Stimulated activated CD8-positive, alpha-beta memory T cell treated with anti-CD3 and anti-CD28 coated beads, Interleukin-4, amount 100 ng/mL, for 4 hours (primary cell): ENCODE data around the gene MAVS.
A peak's percentile ranks its signal among the peaks of the same experiment; 100 is the strongest.
"Not testable (repeated sequence)": the region's sequence is repeated elsewhere in the genome, so short reads cannot be mapped to it uniquely, and the experiment has no call there.

ENCODE experiments used
- DNase-seq, 2 donors: peaks; one replicate each; pipeline ENCODE4 v3.0.0-alpha.2; 2020; ENCODE audit warnings: low read depth in 2 of 2, low spot score in 1 of 2

Gene MAVS

DNA sequence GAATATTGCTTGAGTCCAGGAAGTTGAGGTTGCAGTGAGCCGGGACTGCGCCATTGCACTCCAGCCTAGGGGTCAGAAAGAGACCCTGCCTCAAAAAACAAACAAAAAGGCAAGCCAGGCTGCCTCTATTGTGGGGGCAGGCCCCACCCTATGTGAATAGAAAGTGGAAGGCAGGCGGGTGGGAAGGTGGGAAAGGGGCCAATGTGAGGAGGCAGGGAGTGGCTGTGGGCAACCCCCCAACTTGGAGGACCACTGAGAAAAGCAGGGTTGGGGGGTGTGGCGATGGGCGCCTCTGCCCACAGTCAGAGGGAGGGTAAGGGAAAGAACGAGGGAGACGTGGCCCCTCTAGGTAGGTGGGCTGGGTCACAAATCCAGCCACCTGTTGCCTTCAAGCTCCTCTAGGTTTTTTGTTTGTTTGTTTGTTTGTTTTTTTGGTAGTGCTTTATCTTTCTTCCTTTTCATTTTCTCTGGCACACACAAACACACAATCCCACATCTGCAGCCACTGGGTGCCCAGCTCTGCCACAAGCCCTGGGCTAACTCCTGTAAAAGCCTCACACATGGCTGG lies 31.6 kb upstream of the MAVS start:
- no peak for DNase-seq

DNA sequence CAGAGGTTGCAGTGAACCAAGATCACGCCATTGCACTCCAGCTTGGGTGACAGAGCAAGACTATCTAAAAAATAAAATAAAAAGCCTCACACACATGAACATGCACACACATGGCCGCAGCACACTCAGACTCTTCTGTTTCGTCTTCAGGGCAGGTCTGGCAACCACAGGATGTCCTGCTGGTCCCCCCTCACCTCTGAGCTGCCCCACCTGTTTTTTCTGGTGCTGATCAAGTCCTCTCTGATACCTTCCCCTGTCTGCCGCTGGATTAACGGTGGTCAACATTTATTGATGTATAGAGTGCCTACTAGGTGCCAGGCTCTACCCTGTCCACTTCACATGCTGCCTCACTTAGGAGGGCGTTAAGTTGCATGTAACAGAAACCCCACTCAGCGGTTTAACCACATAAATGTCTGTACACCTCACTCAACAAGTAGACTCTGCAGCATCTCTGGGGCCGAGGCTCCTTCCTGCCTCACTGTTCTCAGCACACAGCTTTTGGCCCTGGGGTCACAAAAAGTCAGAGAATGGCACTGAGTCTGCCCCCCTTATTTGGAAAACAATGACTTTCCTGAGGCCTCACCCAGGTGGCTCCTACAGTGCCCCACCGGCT lies 30.8 kb upstream of the MAVS start:
- DNase-seq: no peak

DNA sequence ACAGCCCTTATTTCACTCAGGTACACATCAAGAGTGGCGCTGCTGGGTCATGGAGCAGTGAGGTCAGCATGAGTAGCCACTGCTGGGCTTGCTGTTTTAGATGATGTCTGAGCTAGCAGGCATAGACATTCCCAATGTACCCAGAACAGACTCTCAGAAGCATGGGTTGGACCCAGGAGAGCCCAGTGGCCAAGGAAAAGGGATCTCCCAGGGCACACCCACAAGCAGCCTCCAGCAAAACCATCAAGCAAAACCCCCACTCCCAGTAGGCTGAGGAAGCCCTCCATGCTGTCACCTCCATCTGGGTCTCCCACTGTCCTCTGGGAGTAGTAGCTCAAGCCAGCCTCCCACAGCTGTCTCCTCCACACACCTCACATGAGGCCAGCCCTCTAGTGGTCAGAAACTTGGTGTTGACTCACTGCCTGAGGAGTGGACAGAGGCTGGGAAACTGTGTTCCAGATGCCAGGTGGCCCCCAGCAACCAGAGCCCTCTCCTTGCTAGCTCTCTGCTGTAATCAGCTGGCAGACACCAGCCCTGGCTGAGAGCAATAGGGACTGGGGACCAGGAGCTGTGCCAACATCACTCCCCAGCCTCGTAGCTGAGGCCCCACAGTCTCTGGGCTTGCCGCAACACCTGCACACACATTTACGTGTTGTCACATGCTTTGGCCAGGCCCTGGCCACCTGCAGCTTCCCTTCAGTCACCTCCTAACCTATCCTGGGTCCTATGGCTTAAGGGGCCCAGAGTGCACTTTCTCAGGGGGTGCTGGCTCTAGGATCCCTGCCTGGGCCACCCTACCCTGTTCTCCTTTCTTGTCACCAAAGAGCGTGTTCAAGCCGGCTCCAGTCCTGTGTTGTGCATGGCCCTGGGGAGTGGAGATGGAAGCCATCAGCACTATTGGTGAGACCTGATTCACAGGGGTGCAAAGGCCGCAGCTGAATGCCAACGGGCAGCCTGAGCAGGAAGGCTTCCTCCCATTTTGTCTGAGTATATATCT lies 28.2 kb upstream of the MAVS start:
- no peak for DNase-seq

DNA sequence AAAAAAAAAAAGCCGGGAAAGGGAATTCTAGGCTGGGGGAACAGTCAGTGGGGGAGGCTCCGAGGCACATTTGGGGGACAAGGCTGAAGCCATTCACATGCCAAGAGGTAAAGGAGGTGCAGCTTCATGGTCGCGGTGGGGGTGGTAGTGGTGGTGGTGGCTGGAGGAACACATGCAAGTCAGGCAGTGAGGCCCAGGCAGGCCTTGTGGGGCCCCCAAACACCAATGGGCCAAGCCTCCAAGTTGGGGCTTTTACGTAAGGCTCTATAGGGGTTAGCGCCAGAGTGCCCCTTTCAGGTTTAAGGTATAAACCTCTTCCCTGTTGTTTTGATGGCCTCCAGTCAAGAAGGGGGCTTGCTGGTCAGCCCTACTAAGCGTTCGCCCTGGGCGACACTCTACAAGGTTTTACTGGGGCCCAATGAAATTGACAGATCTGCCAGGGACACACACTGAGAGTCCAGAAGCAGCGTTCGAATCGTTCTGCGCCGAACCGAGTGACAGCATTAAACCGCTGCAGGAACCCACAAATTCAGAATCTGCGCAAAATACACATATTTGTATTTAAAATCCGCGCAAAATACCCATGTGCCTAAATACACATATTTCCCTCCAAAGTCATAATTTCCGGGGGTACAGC lies 27.1 kb upstream of the MAVS start:
- no peak for DNase-seq

DNA sequence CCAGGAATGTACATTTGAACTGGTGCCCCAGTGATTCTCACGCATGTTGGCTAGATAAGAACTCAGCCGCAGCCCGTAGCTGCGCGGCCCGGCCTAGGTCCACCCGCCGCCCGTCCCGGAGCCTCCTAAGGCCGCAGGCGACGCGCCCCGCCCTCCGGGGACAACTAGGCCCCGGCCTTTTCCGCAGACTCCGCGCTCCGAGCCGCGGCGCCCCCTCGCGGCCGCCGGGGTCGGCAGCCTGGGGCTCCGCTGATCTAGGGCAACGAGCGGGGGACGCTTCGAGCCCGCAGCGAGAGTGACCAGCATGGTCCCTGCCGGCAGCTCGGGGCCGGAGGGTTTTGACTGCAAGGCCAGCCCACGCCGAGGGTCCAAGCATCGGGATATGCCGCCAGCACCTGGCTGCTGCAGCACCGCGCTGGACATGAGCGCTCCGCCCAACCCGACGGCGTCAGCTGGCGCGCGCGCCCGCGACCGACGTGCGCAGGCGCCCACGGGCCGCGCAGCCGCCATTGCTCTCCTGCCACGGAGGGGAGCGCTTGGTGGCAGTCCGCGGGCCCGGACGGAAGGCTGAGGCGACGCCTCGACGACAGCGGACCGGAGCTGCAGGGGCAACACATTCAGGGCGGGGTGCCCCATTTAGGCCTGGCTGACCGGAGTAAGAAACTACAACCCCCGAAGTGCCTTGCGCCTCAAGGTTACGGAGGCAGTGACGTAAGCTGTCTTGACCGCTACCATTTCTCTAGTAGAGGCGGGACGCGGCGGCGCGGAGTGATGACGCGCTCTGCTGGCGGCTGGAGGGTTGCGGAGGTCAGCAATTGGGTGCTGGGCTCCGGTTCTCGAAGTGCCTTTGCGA lies 26.4 kb upstream of the MAVS start, which contains the start of gene AP5S1:
Gene AP5S1 (plus strand): TSS at position 500 of the 853 bp plus-strand sequence. CDS start 1,571 bp downstream, outside the sequence.
- peak; percentile 78 to 89 for DNase-seq

DNA sequence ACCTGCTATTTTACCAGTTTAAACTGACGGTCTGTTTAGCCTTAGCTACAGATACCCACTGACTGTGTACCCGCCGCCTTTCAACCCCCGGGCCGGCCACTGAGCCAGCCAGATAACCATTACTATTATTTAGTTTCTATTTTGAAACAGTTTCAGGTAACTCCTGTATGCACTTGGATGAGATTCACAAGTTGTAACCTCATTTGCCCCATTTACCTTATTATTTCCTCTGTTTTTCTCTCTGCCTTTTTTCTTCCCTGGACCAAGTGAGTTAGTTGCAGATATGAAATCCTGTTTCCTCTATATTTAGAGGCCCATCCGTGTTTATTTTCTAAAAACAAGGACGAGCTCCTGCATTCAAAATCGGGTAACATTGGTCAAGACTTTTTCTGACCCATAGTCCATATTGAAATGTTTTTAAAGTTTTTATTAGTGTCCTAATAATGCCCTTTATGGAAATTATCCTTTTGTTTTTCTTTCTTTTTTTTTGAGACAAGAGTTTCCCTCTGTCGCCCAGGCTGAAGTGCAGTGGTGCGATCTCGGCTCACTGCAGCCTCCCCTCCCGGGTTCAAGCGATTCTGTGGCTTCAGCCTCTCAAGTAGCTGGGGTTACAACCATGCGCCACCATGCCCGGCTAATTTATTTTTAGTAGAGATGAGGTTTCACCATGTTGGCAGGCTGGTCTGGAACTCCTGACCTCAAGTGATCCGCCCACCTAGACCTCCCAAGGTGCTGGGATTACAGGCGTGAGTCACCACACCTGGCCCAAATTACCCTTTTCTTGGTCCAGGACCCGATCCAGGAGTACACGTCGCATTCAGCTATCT lies 25.5 kb upstream of the MAVS start:
- DNase-seq: no peak

DNA sequence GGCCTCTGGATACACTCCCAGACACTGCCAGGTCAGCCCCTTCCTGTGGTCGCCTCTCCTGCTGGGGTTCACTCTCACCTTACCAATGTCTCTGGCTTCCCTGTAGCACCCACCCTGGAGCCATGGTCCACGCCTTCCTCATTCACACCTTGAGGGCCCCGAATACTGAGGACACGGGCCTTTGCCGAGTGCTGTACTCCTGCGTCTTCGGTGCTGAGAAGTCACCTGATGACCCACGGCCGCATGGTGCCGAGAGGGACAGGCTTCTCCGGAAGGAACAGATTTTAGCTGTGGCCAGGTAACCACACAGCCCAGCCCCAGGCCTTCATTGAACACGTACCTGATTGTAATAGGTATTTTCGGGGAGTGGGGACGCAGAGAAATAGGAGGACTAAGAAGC lies 24.6 kb upstream of the MAVS start:
- no peak for DNase-seq

DNA sequence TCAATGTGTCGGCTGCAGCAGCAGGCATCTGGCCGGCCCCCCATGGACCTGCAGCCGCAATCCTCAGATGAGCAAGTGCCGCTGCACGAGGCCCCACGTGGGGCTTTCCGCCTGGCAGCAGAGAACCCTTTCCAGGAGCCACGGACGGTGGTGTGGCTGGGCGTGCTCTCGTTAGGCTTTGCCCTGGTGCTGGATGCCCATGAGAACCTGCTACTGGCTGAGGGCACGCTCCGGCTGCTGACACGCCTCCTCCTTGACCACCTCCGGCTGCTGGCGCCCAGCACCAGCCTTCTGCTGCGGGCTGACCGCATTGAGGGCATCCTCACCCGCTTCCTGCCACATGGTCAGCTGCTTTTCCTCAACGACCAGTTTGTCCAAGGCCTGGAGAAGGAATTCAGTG lies 22.8 kb upstream of the MAVS start:
- no peak for DNase-seq

DNA sequence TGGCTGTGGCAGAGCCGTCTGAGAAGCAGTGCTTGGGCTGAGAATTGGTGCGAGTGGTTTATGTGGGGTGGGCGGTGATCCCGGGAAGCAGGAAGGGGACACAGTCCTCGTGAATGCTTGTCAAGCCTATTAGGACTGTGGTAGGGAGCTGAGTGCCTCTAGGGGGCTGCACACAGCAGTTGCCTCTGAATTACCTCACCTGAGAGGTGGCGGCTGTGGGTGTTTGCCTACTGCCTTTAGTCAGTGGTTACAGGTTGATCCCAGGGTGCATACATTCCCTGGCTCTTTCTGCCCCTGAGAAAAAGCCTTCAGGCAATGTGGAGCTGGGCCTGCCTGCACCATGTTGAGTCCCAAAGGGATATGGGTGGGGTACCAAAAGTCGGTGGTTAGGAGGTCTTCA lies 21.1 kb upstream of the MAVS start:
- DNase-seq: no peak

DNA sequence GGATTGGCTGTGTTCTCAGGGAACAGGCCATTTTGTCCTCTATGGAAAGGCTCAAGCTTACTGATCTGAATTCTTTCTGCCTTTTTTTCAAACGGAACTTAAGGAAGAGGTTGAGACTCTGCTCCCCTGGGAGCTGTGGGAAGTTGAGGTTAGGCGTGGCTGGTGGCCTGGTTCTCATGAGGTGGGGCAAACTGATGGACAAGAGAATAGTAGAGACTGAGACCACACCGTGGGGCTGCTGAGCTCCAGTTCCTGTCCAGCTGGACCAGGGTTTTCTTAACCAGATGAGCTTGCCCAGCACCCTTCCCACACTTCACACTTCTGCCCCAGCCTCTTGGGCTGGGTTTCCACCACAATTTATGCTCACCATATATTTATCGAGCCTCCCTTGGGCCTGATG lies 20.2 kb upstream of the MAVS start:
- no peak for DNase-seq

DNA sequence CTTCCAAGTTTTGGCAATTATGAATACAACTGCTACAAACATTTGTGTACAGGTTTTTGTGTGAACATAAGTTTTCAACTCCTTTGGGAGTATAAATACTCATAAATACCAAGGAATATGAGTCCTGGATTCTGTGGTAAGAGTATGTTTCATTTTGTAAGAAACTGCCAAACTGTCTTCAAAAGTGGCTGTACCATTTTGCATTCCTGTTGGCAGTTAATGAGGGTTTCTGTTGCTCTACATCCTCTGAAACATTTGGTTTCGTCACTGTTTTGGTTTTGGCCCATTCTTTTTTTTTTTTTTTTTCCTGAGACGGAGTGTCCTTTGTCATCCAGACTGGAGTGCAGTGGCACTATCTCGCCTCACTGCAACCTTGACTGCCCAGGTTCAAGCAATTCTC lies 17.8 kb upstream of the MAVS start:
- DNase-seq: no peak

DNA sequence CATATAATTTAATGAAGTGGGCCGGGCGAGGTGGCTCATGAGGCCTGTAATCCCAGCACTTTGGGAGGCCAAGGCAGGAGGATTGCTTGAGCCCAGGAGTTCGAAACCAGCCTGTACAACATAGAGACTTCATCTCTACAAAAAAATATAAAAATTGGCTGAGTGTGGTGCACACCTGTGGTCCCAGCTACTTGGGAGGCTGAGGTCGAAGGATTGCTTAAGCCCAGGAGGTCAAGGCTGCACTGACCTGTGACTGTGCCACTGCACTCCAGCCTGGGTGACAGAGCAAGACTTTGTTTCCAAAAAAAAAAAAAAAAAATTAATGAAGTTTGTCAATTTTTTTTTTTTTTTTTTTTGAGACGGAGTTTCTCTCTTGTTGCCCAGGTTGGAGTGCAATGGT lies 16.7 kb upstream of the MAVS start:
- not testable (repeated sequence) for DNase-seq

DNA sequence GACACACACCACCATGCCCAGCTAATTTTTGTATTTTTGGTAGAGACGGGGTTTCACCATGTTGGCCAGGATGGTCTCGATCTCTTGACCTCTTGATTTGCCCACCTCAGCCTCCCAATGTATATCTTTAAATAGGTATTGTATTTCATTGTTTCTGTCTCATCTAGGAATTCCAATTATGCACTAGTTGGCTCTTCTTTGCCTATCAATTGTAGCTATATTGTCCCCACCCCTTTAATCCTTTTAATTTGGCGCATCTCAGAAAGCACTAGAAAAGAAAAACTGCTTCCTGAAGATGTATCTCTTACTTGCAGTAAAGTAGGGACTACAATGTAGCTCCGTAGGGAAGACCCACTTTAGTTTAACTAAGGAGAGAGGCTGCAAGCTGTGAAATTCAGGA lies 10.5 kb upstream of the MAVS start:
- DNase-seq: no peak

DNA sequence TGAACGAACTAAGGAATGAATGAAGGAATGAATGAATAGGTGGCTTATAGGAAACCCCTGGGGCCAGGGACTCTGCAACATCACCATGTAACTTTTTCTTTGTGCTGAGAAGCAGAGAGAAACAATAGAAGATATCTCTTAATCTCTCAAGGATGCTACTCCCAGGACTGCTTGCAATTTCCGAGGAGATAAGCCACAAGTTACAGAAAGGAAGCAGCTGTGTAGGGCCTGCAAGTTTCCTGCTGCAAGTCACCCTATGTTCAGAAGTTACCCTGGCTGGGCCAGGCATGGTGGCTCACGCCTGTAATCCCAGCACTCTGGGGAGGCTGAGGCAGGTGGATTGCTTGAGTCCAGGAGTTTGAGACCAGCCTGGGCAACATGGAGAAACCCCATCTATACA lies 7.3 kb upstream of the MAVS start:
- DNase-seq: no peak

DNA sequence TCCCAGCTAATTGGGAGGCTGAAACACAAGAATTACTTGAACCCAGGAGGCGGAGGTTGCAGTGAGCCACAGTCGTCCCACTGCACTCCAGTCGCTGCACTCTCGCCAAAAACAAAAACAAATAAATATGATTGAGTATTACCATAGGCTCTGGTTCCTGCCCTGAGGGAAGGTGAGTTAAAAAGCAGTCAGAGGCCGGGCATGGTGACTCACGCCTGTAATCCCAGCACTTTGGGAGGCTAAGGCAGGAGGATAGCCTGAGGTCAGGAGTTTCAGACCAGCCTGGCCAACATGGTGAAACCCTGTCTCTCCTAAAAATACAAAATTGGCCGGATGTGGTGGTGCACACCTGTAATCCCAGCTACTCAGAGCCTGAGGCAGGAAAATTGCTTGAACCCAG lies 6.4 kb upstream of the MAVS start:
- DNase-seq: not testable (repeated sequence)

DNA sequence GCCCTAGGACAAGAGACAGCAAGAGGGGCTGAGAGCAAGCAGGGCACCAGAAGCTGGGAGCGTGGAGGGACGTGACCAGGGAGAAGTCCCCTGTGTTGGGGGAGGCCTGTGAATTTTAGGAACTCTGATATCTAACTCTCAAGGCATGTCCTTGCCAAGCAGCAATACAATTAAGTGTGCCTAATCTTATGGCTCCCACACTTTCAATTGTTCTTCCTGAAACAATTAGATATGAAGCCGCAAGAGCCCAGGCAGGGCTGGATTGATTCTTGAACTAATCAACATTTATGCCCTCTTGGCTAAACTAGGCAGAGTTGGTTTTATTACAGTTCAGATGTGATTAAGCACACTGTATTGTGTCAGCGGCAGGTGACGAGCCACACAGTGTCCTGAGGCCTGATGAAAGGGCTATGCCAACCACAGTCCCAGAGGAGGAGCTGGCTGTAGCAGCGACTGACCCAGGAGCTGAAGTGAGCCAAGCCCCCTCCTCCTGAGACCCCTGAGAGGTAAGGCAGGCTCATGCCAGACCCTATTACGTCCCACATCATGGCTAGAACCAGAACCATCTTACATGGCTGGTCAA lies 4.2 kb upstream of the MAVS start:
- no peak for DNase-seq

DNA sequence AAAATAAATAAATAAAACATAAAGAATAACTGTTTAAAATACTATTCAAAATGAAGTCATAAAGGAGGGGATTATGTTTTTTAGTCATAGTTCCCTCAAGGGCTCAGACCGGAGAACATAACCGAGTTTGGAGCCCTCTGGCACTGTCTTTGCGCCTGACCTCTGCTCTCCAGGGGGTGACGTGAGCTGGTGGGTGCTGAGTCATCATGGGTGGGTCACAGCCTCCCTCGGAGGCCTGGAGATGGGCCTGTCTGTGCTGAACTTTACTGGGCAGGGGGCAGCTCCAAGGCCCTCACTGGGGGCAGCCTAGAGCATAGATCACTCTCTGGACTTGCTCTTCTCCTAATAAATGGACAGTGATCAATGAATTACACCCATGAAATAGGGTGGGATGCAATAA lies 3.1 kb upstream of the MAVS start:
- DNase-seq: no peak

DNA sequence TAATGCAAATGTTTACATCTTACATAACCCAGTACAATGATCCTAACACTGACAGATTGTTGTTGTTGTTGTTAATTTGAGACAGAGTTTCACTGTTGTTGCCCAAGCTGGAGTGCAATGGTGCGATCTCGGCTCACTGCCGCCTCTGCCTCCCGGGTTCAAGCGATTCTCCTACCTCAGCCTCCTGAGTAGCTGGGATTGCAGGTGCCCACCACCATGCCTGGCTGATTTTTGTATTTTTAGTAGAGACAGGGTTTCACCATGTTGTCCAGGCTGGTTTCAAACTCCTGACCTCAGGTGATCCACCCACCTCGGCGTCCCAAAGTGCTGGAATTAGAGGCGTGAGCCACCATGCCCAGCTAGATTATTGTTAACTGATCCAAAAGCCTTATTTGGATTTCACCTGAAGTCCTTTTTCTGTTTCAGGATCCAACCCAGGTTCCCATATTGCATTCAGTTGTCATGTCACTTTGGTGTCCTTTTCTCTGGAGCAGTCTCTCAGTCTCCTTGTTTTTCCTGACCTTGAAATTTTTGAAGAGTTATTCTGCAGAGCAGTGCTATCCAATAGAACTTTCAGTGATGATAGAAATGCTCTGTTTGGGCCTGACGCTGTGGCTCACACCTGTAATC lies 2.5 kb upstream of the MAVS start:
- DNase-seq: not testable (repeated sequence)

DNA sequence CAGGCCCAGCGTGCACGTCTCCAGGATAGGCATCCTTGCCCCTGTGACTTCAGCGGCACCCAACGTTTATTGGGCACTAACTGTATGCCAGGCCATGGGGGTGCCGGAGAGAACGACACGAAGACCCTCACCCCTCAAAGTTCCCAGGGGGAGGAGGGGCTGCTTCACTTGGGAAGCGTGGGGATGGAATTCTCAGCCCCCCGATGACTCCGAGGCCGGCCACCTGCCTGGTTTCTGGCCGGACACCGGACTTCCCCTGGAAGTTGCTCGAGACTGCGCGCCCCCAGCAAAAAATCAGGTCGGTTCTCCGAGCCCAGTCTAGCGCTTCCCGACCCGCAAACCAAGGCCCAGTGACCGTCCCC lies 275 bp upstream of the MAVS start:
- no peak for DNase-seq
